ENCODE data around the gene BTBD10. TPM values are rescaled to one million over a fixed set of nuclear protein-coding genes. Genes with fewer than 3 reads are reported as not detected.

Gene BTBD10
- total RNA-seq, 2 donors from 2014 or later = 26.1 to 28.0 TPM

DNA sequence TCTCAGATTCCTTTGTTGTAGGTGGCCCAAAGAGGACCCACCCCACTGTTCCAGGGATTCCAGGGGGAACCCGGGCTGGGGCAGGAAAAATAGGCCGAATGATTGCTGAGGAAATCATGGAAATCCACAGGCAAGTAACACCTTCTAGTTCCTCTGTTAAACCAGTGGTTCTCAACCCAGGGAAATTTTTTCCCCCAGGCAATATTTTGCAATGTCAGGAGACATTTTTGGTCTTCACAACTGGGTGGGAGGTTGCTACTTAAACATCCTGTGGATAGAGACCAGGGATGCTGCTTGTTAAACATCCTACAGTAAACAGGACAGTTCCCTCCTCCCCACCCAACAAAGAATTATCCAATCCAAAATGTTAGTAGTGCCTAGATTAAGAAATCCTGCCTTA is 84.7 kb downstream of the BTBD10 start:
- Histone ChIP-seq H3K4me3 (no peak overlapping the region), H3K27ac (no peak overlapping the region), H3K36me3 (peaks cover 94% of the 10 kb centered on the region), H3K27me3 (no peaks in the 10 kb centered on the region), H3K9me3 (no peaks in the 10 kb centered on the region), H3K4me1 (no peaks in the 10 kb centered on the region)
- TF ChIP-seq, protein P1, sequence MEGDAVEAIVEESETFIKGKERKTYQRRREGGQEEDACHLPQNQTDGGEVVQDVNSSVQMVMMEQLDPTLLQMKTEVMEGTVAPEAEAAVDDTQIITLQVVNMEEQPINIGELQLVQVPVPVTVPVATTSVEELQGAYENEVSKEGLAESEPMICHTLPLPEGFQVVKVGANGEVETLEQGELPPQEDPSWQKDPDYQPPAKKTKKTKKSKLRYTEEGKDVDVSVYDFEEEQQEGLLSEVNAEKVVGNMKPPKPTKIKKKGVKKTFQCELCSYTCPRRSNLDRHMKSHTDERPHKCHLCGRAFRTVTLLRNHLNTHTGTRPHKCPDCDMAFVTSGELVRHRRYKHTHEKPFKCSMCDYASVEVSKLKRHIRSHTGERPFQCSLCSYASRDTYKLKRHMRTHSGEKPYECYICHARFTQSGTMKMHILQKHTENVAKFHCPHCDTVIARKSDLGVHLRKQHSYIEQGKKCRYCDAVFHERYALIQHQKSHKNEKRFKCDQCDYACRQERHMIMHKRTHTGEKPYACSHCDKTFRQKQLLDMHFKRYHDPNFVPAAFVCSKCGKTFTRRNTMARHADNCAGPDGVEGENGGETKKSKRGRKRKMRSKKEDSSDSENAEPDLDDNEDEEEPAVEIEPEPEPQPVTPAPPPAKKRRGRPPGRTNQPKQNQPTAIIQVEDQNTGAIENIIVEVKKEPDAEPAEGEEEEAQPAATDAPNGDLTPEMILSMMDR (IDR thresholded peaks at IDR 0.05) = no peak
- no peak for DNase-seq (ENCODE audit: low spot score)

DNA sequence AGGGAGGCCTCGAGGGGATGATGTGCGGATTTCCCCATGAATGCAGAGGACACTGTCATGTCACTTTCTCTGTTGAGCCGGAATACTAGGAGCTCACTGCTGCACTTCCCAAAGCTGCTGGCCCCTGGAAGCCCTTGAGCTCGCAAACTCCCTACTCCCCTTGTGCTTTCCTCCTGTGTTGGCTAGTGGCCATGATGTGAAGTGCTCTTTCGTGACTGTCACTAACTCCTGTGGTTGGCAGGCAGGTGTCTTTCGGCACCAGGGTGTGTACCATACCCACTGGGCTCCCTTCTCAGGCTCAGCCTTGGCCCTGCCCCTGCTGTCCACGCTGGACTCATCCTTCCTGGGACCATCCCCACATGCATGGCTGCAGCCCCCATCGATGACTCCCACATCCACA is 86.2 kb downstream of the BTBD10 start:
- Histone ChIP-seq H3K4me3 (no peak overlapping the region), H3K27ac (no peak overlapping the region), H3K27me3 (no peaks in the 10 kb centered on the region), H3K36me3 (peaks cover 97% of the 10 kb centered on the region), H3K4me1 (no peaks in the 10 kb centered on the region), H3K9me3 (no peaks in the 10 kb centered on the region)
- TF ChIP-seq, protein P1 (IDR thresholded peaks at IDR 0.05) = no peak
- no peak for DNase-seq (ENCODE audit: low spot score)

DNA sequence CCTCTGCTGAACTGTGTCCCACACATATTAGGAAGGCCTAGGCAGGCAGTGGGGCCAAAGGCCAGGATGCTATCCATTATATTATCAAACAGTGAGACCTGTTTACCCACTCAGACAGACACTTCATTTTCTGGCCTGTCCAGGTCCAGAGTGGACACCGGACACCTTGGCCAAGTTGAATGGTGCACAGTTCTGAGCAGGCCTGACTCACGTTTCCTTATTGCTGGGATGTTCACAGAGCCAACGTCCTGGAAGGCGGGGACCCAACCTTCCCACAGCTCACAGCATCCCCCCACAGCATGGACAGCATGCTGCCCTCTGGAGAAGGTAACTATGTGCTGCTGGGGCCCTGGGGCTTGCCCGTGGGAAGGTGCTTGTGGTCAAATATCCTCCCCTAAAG is 86.6 kb downstream of the BTBD10 start:
- no peaks in the 10 kb centered on the region for H3K9me3 ChIP-seq
- H3K27ac ChIP-seq = no peak overlapping the region
- TF ChIP-seq, protein P1 (IDR thresholded peaks at IDR 0.05) = no peak
- H3K36me3 ChIP-seq = peaks cover 97% of the 10 kb centered on the region
- no peak for DNase-seq (ENCODE audit: low spot score)
- no peaks in the 10 kb centered on the region for H3K27me3 ChIP-seq
- H3K4me1 ChIP-seq = no peaks in the 10 kb centered on the region
- H3K4me3 ChIP-seq = no peak overlapping the region

DNA sequence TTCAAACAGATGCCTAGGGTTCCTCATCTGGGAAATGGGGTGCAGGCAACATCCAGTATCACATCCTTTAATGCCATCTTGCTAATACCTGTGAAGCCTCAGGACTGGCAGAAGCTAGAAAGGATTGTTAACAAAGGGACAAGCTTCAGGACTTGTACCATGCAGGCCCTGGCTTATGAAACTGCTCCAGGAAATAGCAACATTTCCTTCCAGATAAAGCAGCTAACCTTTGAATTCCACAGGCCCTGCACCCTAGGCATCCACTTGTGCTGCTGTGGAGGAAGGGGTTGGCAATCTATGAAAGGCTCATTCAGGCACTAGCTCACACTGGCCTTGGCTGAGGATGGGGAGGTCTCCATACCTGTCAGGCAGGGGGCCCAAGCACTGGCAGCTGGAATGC is 87.2 kb downstream of the BTBD10 start:
- Histone ChIP-seq H3K4me3 (no peak overlapping the region), H3K4me1 (no peaks in the 10 kb centered on the region), H3K36me3 (peaks cover 91% of the 10 kb centered on the region), H3K27me3 (no peaks in the 10 kb centered on the region), H3K27ac (no peak overlapping the region), H3K9me3 (no peaks in the 10 kb centered on the region)
- DNase-seq (ENCODE audit: low spot score) = no peak
- TF ChIP-seq, protein P1 (IDR thresholded peaks at IDR 0.05) = no peak

DNA sequence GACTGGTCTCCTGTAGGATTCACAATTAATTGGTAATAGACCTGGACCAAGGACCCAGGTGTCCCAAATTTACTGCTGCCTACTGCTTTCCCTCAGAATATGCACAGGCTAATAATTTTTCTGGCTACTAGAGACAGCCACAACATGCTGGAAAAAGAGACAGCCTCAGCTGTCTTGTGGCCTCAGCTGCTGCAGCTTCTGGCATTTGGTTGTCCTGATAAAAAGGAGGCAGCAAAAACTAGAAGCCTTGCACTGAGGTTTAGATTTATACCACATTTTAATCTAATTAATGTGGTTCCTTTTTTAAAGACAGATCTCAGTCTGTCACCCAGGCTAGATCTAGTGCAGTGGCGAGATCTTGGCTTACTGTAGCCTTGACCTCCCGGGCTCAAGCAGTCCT is 89.8 kb downstream of the BTBD10 start:
- DNase-seq (ENCODE audit: low spot score) = no peak
- TF ChIP-seq, protein P1 (IDR thresholded peaks at IDR 0.05) = no peak
- Histone ChIP-seq H3K27ac (no peak overlapping the region), H3K4me3 (no peak overlapping the region), H3K9me3 (no peaks in the 10 kb centered on the region), H3K4me1 (no peaks in the 10 kb centered on the region), H3K36me3 (peaks cover 79% of the 10 kb centered on the region), H3K27me3 (no peaks in the 10 kb centered on the region)

DNA sequence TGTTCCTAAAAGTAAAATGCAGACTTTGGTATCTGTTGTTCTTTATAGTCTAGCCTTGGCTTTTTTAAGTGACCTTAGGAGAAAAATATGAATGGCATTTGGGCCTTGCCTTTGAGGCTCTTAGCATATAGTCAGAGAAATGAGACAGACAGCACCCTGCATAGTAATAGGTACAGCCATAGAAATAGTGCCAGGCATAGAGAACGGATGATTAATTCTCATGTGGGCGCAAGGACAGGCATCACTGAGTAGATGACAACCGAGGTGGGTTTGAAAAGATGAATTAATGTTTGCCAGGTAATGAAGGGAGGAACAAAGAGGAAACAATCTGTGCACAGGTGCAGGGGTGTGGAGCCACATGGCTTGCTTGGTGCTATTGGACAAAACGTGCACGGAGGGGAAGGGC is 95.0 kb downstream of the BTBD10 start:
- Histone ChIP-seq H3K4me1 (no peaks in the 10 kb centered on the region), H3K27me3 (no peaks in the 10 kb centered on the region), H3K27ac (no peak overlapping the region), H3K9me3 (no peaks in the 10 kb centered on the region), H3K36me3 (peaks cover 74% of the 10 kb centered on the region), H3K4me3 (no peak overlapping the region)
- DNase-seq (ENCODE audit: low spot score) = no peak
- TF ChIP-seq, protein P1 (IDR thresholded peaks at IDR 0.05) = no peak
